Neural progenitor cell (in vitro differentiated cells): ENCODE data around the gene SLC6A12. TPM values are rescaled to one million over a fixed set of nuclear protein-coding genes. Genes with fewer than 3 reads are reported as not detected.

ENCODE experiments used
- DNase-seq: peaks from one replicate; pipeline ENCODE4 v3.0.0-alpha.2; 2016; ENCODE audit warnings: low spot score
- H2AFZ ChIP-seq: fragments of 200-600 bp; sonication (generic); replicated peaks from 2 replicates; pipeline ENCODE4 v1.6.1; 2016; ENCODE audit warnings: antibody characterized with exemption
- H3F3A ChIP-seq: fragments of 200-600 bp; sonication (generic); 2 replicates; pipeline ENCODE4 v1.6.1; 2016; ENCODE audit warnings: antibody characterized with exemption, low read depth
- H3K27ac ChIP-seq: fragments of 200-600 bp; sonication (generic); 2 replicates; pipeline ENCODE4 v1.5.1; 2016; ENCODE audit warnings: mild to moderate bottlenecking
- H3K27me3 ChIP-seq: fragments of 200-600 bp; sonication (generic); 2 replicates; pipeline ENCODE4 v1.6.1; 2016; ENCODE audit warnings: mild to moderate bottlenecking, moderate library complexity
- H3K36me3 ChIP-seq: fragments of 200-600 bp; sonication (generic); 2 replicates; pipeline ENCODE4 v1.5.1; 2016
- H3K4me1 ChIP-seq: fragments of 200-600 bp; sonication (generic); 2 replicates; pipeline ENCODE4 v1.6.1; 2016; ENCODE audit warnings: mixed run types
- H3K4me2 ChIP-seq: fragments of 200-600 bp; sonication (generic); 2 replicates; pipeline ENCODE4 v1.6.1; 2016
- H3K4me3 ChIP-seq: fragments of 200-600 bp; sonication (generic); 2 replicates; pipeline ENCODE4 v1.5.1; 2016
- H3K79me2 ChIP-seq: fragments of 200-600 bp; sonication (generic); 2 replicates; pipeline ENCODE4 v1.6.1; 2016; ENCODE audit warnings: low read depth
- H3K9ac ChIP-seq: fragments of 200-600 bp; sonication (generic); 2 replicates; pipeline ENCODE4 v1.6.1; 2016
- H3K9me3 ChIP-seq: fragments of 200-600 bp; sonication (generic); 2 replicates; pipeline ENCODE4 v1.5.1; 2016; ENCODE audit warnings: low read depth
- H4K20me1 ChIP-seq: fragments of 200-600 bp; sonication (generic); 2 replicates; pipeline ENCODE4 v1.6.1; 2016; ENCODE audit warnings: low read depth
- H3K27ac Mint-ChIP-seq: 3 replicates; pipeline ENCODE4 v1.8.0; 2021; ENCODE audit warnings: mixed read lengths
- H3K27me3 Mint-ChIP-seq: 2 replicates; pipeline ENCODE4 v1.8.0; 2022; ENCODE audit warnings: low read depth, mild to moderate bottlenecking, inconsistent platforms, moderate library complexity, mixed read lengths; ENCODE audit not compliant: insufficient read depth
- H3K36me3 Mint-ChIP-seq: 3 replicates; pipeline ENCODE4 v1.8.0; 2021; ENCODE audit warnings: mixed read lengths
- H3K4me1 Mint-ChIP-seq: 3 replicates; pipeline ENCODE4 v1.8.0; 2021; ENCODE audit warnings: mixed read lengths
- H3K4me3 Mint-ChIP-seq: 3 replicates; pipeline ENCODE4 v1.8.0; 2021; ENCODE audit warnings: mild to moderate bottlenecking, moderate library complexity, mixed read lengths
- H3K9me3 Mint-ChIP-seq: 3 replicates; pipeline ENCODE4 v1.8.0; 2020; ENCODE audit warnings: mixed read lengths
- EZH2 ChIP-seq: fragments of 200-600 bp; sonication (generic); IDR thresholded peaks from 2 replicates; pipeline ENCODE4 v1.6.1; 2017; ENCODE audit warnings: antibody characterized with exemption, mild to moderate bottlenecking, moderate library complexity
- EZH2phosphoT487 ChIP-seq: fragments of 200-600 bp; sonication (generic); IDR thresholded peaks from 2 replicates; pipeline ENCODE4 v1.6.1; 2017; ENCODE audit warnings: antibody characterized with exemption
- total RNA-seq: library from RNA; depleted of rRNA; stranded (reverse); fragments of >200 nt; gene quantifications from 2 replicates; pipeline ENCODE4 v1.2.3, GENCODE V29; 2015; ENCODE audit warnings: low replicate concordance
- TF ChIP-seq, protein P1 (sequence below): fragments of 200-600 bp; sonication (generic); IDR thresholded peaks from 2 replicates; pipeline ENCODE4 v1.5.1; 2017; ENCODE audit warnings: antibody characterized with exemption, mild to moderate bottlenecking

Gene SLC6A12
- total RNA-seq, 1 donor from 2014 or later = not detected

DNA sequence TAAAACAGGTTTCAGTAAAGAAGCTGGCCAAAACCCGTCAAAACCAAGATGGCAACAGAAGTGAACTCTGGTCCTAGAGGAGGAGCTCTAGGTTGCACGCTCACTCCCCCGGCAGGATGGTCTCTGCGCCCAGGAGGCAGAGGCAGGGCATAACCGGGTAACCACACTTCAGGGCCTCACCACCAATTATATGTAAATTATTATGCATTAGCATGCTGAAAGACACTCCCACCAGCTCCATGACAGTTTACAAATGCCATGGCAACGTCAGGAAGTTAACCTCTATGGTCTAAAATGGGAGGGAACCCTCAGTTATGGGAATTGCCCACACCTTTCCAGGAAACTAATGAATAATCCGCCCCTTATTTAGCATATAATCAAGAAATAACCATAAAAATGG lies 20.1 kb upstream of the SLC6A12 start:
- Histone ChIP-seq H3K27ac (no peak overlapping the region), H3K4me1 (peaks cover 28% of the 10 kb centered on the region), H3K79me2 (no peaks in the 10 kb centered on the region), H3K9ac (no peak overlapping the region), H3K9me3 (no peaks in the 10 kb centered on the region), H3K36me3 (no peaks in the 10 kb centered on the region), H2AFZ (no peak overlapping the region), H3K4me2 (no peak overlapping the region), H3K4me3 (no peak overlapping the region), H3F3A (peaks cover 15% of the 10 kb centered on the region), H3K27me3 (peaks cover 9% of the 10 kb centered on the region), H4K20me1 (no peaks in the 10 kb centered on the region)
- TF ChIP-seq, protein P1, sequence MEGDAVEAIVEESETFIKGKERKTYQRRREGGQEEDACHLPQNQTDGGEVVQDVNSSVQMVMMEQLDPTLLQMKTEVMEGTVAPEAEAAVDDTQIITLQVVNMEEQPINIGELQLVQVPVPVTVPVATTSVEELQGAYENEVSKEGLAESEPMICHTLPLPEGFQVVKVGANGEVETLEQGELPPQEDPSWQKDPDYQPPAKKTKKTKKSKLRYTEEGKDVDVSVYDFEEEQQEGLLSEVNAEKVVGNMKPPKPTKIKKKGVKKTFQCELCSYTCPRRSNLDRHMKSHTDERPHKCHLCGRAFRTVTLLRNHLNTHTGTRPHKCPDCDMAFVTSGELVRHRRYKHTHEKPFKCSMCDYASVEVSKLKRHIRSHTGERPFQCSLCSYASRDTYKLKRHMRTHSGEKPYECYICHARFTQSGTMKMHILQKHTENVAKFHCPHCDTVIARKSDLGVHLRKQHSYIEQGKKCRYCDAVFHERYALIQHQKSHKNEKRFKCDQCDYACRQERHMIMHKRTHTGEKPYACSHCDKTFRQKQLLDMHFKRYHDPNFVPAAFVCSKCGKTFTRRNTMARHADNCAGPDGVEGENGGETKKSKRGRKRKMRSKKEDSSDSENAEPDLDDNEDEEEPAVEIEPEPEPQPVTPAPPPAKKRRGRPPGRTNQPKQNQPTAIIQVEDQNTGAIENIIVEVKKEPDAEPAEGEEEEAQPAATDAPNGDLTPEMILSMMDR = no peak
- TF ChIP-seq EZH2phosphoT487 (no peak), EZH2 (no peak)
- Mint-ChIP-seq H3K9me3 (peaks cover 26% of the 10 kb centered on the region), H3K4me1 (peaks cover 27% of the 10 kb centered on the region), H3K4me3 (no peak overlapping the region), H3K27me3 (peaks cover 47% of the 10 kb centered on the region), H3K27ac (no peak overlapping the region), H3K36me3 (peaks cover 6% of the 10 kb centered on the region)
- DNase-seq = no peak

DNA sequence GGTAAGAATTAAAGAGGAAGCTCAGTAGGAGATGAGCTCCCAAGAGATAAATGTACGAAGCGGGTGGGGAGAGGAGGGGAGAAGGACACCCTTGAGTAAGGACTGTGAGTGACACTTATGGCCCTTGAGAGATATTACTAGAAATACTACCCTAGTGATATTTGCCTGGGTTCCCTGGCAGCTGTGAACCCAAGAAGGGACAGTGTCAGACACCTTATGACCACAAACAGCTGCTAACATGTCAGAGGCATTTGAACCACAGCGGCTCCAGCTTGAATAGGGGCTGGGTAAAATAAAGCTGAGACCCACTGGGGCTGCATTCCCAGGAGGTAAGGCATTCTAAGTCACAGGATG lies 19.6 kb upstream of the SLC6A12 start:
- no peak overlapping the region for H3K4me2 ChIP-seq
- H4K20me1 ChIP-seq = no peaks in the 10 kb centered on the region
- H2AFZ ChIP-seq = no peak overlapping the region
- Mint-ChIP-seq H3K4me3 (no peak overlapping the region), H3K27ac (no peak overlapping the region), H3K27me3 (peaks cover 51% of the 10 kb centered on the region), H3K9me3 (peaks cover 26% of the 10 kb centered on the region), H3K36me3 (peaks cover 6% of the 10 kb centered on the region), H3K4me1 (peaks cover 31% of the 10 kb centered on the region)
- H3K9me3 ChIP-seq = no peaks in the 10 kb centered on the region
- H3K36me3 ChIP-seq = no peaks in the 10 kb centered on the region
- no peak overlapping the region for H3K9ac ChIP-seq
- H3F3A ChIP-seq = peaks cover 15% of the 10 kb centered on the region
- H3K4me1 ChIP-seq = peaks cover 28% of the 10 kb centered on the region
- TF ChIP-seq EZH2phosphoT487 (no peak), EZH2 (no peak)
- TF ChIP-seq, protein P1 = no peak
- no peak overlapping the region for H3K4me3 ChIP-seq
- peaks cover 13% of the 10 kb centered on the region for H3K27me3 ChIP-seq
- DNase-seq = no peak
- H3K27ac ChIP-seq = no peak overlapping the region
- H3K79me2 ChIP-seq = no peaks in the 10 kb centered on the region

DNA sequence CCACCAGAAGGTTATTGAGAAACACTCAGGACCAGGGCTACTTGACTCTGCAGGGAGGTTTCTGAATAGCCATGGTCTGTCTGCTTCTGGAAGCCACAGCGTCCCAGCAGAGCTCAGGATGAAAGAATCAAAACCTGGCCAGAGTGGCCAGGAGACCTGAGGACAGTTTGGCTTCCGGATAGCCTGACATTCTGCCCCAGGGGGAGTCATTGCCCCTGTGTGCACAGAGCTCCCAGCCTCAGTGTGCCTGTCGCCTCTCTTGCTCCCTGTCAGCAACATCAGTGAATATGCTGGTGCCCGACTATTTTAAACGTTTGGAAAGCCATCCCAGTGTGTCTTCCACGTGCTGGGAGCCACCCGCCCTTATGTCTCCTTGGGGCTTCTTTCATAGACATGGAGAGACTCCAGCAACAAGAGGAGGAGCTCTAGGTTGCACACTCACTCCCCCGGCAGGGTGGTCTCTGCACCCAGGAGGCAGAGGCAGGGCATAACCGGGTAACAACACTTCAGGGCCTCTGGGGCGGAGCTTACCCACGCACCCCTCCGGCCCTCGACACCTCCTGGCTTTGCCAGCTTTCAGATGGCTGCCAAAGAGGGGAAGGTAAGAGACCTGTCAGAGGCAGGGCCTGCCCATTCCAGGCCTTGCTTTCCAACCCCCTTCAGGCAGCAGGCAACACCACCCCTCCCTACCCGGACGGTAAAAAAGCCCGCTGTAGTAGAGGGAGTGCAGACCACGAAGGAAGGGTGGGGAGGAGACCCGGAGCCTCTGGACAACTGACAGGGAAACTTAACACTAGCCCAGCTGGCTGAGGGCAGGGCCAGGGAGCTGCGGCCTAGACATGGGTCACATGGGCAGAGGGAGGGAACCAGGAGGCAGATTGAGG lies 19.0 kb upstream of the SLC6A12 start:
- no peak for DNase-seq
- H3K27ac ChIP-seq = no peak overlapping the region
- no peaks in the 10 kb centered on the region for H3K79me2 ChIP-seq
- H3K4me3 ChIP-seq = no peak overlapping the region
- peak overlapping the region; percentile 32 for H2AFZ ChIP-seq
- Mint-ChIP-seq H3K27ac (no peak overlapping the region), H3K4me3 (no peak overlapping the region), H3K4me1 (peaks cover 35% of the 10 kb centered on the region), H3K27me3 (peaks cover 56% of the 10 kb centered on the region), H3K9me3 (peaks cover 28% of the 10 kb centered on the region), H3K36me3 (peaks cover 6% of the 10 kb centered on the region)
- H3F3A ChIP-seq = peaks cover 15% of the 10 kb centered on the region
- peaks cover 28% of the 10 kb centered on the region for H3K4me1 ChIP-seq
- no peak overlapping the region for H3K4me2 ChIP-seq
- H3K9ac ChIP-seq = no peak overlapping the region
- H3K27me3 ChIP-seq = peaks cover 19% of the 10 kb centered on the region
- TF ChIP-seq, protein P1 = no peak
- TF ChIP-seq EZH2phosphoT487 (no peak), EZH2 (no peak)
- no peaks in the 10 kb centered on the region for H3K9me3 ChIP-seq
- H3K36me3 ChIP-seq = no peaks in the 10 kb centered on the region
- no peaks in the 10 kb centered on the region for H4K20me1 ChIP-seq
